ENCODE results near the gene ST3GAL3. TPM values are rescaled to one million over a fixed set of nuclear protein-coding genes. Genes with fewer than 3 reads are reported as not detected.
A peak's percentile ranks its signal among the peaks of the same experiment; 100 is the strongest.

Gene ST3GAL3
- total and polyA plus RNA-seq, 2 donors (not counting 3 experiments of a cell fraction or from before 2014, with no cell fraction given): 14.3 to 35.8 TPM

- Histone ChIP-seq H3K79me2 (ENCODE audit: control insufficient read depth, insufficient read depth, low read length) (no peaks in the 10 kb centered on the region), H4K20me1 (replicated peaks; ENCODE audit: control insufficient read depth, extremely low read depth, insufficient read depth, low read length) (no peaks in the 10 kb centered on the region), H3K4me3 (replicated peaks in 1 of 3; ENCODE audit: insufficient read depth in 1 of 3, low read depth in 1 of 3, low read length in 3 of 3) (no peak overlapping the region), H2AFZ (ENCODE audit: low read depth, low read length) (no peak overlapping the region), H3K9me3 (replicated peaks; ENCODE audit: control insufficient read depth, insufficient read depth, low read length) (no peaks in the 10 kb centered on the region), H3K9me1 (replicated peaks; ENCODE audit: control insufficient read depth, extremely low read depth, insufficient read depth, low read length) (no peaks in the 10 kb centered on the region), H3K4me1 (ENCODE audit: control insufficient read depth, extremely low read depth, insufficient read depth, low read length) (peaks cover 18% of the 10 kb centered on the region), H3K27me3 (ENCODE audit: control insufficient read depth in 2 of 2, insufficient read depth in 2 of 2, low read length in 2 of 2) (no peaks in the 10 kb centered on the region), H3K36me3 (ENCODE audit: control insufficient read depth in 2 of 2, extremely low read depth in 1 of 2, insufficient read depth in 2 of 2, low read length in 2 of 2) (no peaks in the 10 kb centered on the region), H3K27ac (ENCODE audit: insufficient read depth, low read depth, low read length) (peak overlapping the region; percentile 30), H3K4me2 (ENCODE audit: insufficient read depth, low read length) (no peak overlapping the region), H3K9ac (replicated peaks; ENCODE audit: extremely low read depth, insufficient read depth, low read length) (no peak overlapping the region)
- BruUV-seq (replicated peaks): no TSS peak
- peak; percentile 35 for FAIRE-seq
- TF ChIP-seq FOS (IDR thresholded peaks at IDR 0.05; ENCODE audit: borderline replicate concordance, insufficient read depth, low read length) (no peak), POLR2AphosphoS5 (IDR thresholded peaks at IDR 0.05; ENCODE audit: insufficient read depth, low read depth, low read length) (no peak), JUN (IDR thresholded peaks at IDR 0.05; ENCODE audit: borderline replicate concordance, insufficient read depth, insufficient read length, low read depth) (no peak), MYC (IDR thresholded peaks at IDR 0.05; ENCODE audit: low read depth, low read length) (no peak), POLR2A (IDR thresholded peaks at IDR 0.05; ENCODE audit: low read depth, low read length) (no peak), GATA2 (IDR thresholded peaks at IDR 0.05; ENCODE audit: insufficient read depth, insufficient read length, low read depth, low read length) (no peak), MAX (IDR thresholded peaks at IDR 0.05; ENCODE audit: insufficient read depth, insufficient read length) (no peak), CTCF (IDR thresholded peaks at IDR 0.05; ENCODE audit: extremely low read depth in 1 of 2, insufficient read depth in 1 of 2, low read depth in 1 of 2, low read length in 2 of 2) (no peak), EZH2 (IDR thresholded peaks at IDR 0.05; ENCODE audit: borderline replicate concordance, low read depth, low read length, severe bottlenecking) (no peak)
- CTCF ChIA-PET: interaction anchor here (1.0 to 4.4 kb wide), 5 partner anchors 11 to 151 kb away, joined by 3 to 28 read pairs (median 9); partner anchors contain the start of gene ARTN
- peak; percentile 49 for DNase-seq (ENCODE audit: low read depth, low spot score)
- dilution Hi-C loops (cut with MboI; ENCODE audit: extremely low pct_ligation_motif_present, low sequenced_read_pairs) (no loop called here), intact Hi-C loops (cut with micrococcal nuclease) (no loop called here)
- POLR2A ChIA-PET: no interaction called here
These were observed 75.8 kb downstream of the ST3GAL3 start for GRCh38 chr1:43783096-43783670.
